Stromal cell of bone marrow (primary cell): ENCODE results near the gene MXRA5.
"Not testable (repeated sequence)": the region's sequence is repeated elsewhere in the genome, so short reads cannot be mapped to it uniquely, and the experiment has no call there.

ENCODE experiments used
- DNase-seq: peaks from one replicate; pipeline ENCODE4 v3.0.0-alpha.2; 2012; ENCODE audit warnings: low read depth

Gene MXRA5

GRCh38 chrX:3343569-3343968, 2.9 kb downstream of the MXRA5 start:
- not testable (repeated sequence) for DNase-seq

GRCh38 chrX:3340016-3340415, 6.4 kb downstream of the MXRA5 start:
- no peak for DNase-seq

- no peak for DNase-seq
Measured at GRCh38 chrX:3326681-3327080, 19.8 kb downstream of the MXRA5 start.

GRCh38 chrX:3320471-3321046, 25.9 kb downstream of the MXRA5 start:
- DNase-seq = no peak

GRCh38 chrX:3317191-3317718, 29.2 kb downstream of the MXRA5 start:
- no peak for DNase-seq

GRCh38 chrX:3312109-3312508, 34.3 kb downstream of the MXRA5 start:
- DNase-seq = no peak

GRCh38 chrX:3307881-3308280, 38.6 kb downstream of the MXRA5 start:
- DNase-seq = no peak

GRCh38 chrX:3299636-3300035, 46.8 kb downstream of the MXRA5 start:
- DNase-seq = no peak

- DNase-seq = no peak
Measured at GRCh38 chrX:3295731-3296130, 50.7 kb downstream of the MXRA5 start.

GRCh38 chrX:3293251-3293650, 53.2 kb downstream of the MXRA5 start:
- peak; percentile 28 for DNase-seq

- DNase-seq = no peak
Measured at GRCh38 chrX:3290561-3290960, 55.9 kb downstream of the MXRA5 start.

GRCh38 chrX:3286196-3286945, 60.1 kb downstream of the MXRA5 start:
- DNase-seq = peak; percentile 63

GRCh38 chrX:3280706-3281105, 65.7 kb downstream of the MXRA5 start:
- DNase-seq = no peak

GRCh38 chrX:3273668-3274067, 72.8 kb downstream of the MXRA5 start:
- DNase-seq = not testable (repeated sequence)

GRCh38 chrX:3271834-3272186, 74.6 kb downstream of the MXRA5 start:
- no peak for DNase-seq

GRCh38 chrX:3271183-3271833, 75.1 kb downstream of the MXRA5 start:
- DNase-seq = no peak

GRCh38 chrX:3268829-3269228, 77.6 kb downstream of the MXRA5 start:
- DNase-seq = no peak

GRCh38 chrX:3263681-3264126, 82.7 kb downstream of the MXRA5 start:
- no peak for DNase-seq

- DNase-seq = peak; percentile 77
Measured at GRCh38 chrX:3262901-3263300, 83.6 kb downstream of the MXRA5 start.
